Right ventricle myocardium inferior (tissue), 1 donor: ENCODE data around the gene TP53. TPM values are rescaled to one million over a fixed set of nuclear protein-coding genes. Genes with fewer than 3 reads are reported as not detected.
A peak's percentile ranks its signal among the peaks of the same experiment; 100 is the strongest.
"Not testable (repeated sequence)": the region's sequence is repeated elsewhere in the genome, so short reads cannot be mapped to it uniquely, and the experiment has no call there.

Experiments
- ATAC-seq: fragments of 200-7000 bp; cut with Tn5 transposase; one replicate; pipeline ENCODE4 v1.9.1; 2020; ENCODE audit warnings: mild to moderate bottlenecking, moderate library complexity
- DNase-seq: peaks from one replicate; pipeline ENCODE4 v3.0.0; 2021; ENCODE audit errors: missing footprints
- intact Hi-C: fragments of 100-400 bp; cut with DNase I; formaldehyde crosslinking; loops from one replicate; pipeline ENCODE4 v1.11.0; 2022
- total RNA-seq: library from RNA; stranded (reverse); fragmentation: NEBNext Ultra II Directional; extraction: Animal tissue kit (Norgen Biotek cat#: 25700); gene quantifications from one replicate; pipeline ENCODE4 v1.2.1, GENCODE V29; 2021
- donor health status: DM: no; HTN: yes; CAD: no; lungs with severe emphysema.

The TP53 gene
- total RNA-seq, 1 donor from 2014 or later = 15.4 TPM

DNA sequence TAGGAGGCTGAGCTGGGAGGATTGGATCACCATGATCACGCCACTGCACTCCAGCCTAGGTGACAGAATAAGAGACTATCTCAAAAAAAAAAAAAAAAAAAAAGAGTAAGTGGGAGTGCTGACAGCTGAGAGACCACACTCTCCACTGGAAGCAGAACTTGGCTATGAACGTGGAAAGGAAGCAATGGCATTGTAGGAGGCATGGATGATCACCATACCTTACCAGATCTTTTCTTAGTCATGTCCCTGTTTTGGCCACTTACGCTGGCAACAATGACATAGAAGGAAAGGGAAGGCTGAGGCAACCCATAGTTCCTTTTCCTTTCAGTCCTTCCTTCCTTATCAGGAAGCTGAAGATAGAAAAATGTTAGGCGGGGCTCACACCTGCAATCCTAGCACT lies 40.3 kb downstream of the TP53 start:
- DNase-seq (no peak), ATAC-seq (no peak)
- intact Hi-C loops = no loop called here

- no peak for ATAC-seq
- DNase-seq = no peak
- intact Hi-C loops = no loop called here
Observed at GRCh38 chr17:7646457-7646856, 40.8 kb downstream of the TP53 start.

GRCh38 chr17:7644775-7645174 lies 42.5 kb downstream of the TP53 start:
- ATAC-seq (no peak), DNase-seq (no peak)
- intact Hi-C loops = no loop called here

DNA sequence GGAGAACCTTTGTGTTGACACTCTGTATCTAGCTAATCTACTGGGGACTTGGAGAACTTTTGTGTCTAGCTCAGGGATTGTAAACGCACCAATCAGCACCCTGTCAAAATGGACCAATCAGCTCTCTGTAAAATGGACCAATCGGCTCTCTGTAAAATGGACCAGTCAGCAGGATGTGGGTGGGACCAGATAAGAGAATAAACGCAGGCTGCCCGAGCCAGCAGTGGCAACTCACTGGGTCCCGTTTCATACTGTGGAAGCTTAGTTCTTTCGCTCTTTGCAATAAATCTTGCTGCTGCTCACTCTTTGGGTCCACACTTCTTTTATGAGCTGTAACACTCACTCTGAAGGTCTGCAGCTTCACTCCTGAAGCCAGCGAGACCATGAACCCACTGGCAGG lies 45.7 kb downstream of the TP53 start:
- ATAC-seq, DNase-seq, intact Hi-C loops: not testable (repeated sequence)

GRCh38 chr17:7640783-7641182 lies 46.5 kb downstream of the TP53 start:
- intact Hi-C loops = no loop called here
- no peak for ATAC-seq
- no peak for DNase-seq

GRCh38 chr17:7636163-7636562 lies 51.1 kb downstream of the TP53 start:
- ATAC-seq (no peak), DNase-seq (peak; percentile 13)
- intact Hi-C loops = no loop called here

- intact Hi-C loops = no loop called here
- DNase-seq (no peak), ATAC-seq (no peak)
Observed at GRCh38 chr17:7634384-7634783, 52.9 kb downstream of the TP53 start.

DNA sequence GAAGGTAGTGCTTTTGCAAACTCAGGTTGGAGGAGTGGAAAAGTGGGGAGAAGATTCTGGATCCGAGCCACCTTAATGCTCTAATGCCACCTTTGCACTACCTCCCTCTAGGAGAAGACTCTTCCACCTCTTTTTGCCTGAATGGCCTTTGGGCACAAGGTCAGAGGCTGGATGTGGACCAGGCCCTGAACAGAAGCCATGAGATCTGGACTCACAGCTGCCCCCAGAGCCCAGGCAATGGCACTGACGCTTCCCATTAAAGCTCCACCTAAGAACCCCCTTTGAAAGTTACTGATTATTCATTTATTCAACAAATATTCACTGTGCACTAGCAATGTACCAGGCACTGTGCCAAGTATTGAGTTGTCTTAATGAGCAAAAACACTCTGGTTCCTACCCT lies 54.2 kb downstream of the TP53 start:
- DNase-seq (no peak), ATAC-seq (no peak)
- intact Hi-C loops = no loop called here

DNA sequence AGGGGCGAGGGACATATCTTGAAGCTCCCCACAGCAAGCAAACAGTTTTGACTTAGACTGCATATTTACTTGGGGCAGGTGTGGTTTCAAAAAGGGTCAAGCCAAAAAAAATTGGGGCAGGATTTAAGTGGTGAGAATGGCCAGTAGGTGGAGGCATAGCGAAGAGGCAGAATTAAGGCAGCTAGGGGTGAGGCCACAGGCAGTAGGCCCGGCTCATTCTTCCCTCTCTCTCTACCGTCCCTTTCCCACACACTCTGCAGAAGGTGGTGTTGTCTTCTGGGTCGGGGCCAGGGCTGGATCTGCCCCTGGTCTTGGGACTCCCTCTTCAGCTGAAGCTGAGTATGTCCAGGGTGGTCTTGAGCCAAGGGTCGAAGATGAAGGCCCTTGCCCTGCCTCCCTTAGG lies 54.8 kb downstream of the TP53 start:
- DNase-seq (no peak), ATAC-seq (no peak)
- intact Hi-C loops = loop anchor here (1.0 kb wide), 1 partner anchor 54 kb away; no protein-coding TSS in a partner anchor

DNA sequence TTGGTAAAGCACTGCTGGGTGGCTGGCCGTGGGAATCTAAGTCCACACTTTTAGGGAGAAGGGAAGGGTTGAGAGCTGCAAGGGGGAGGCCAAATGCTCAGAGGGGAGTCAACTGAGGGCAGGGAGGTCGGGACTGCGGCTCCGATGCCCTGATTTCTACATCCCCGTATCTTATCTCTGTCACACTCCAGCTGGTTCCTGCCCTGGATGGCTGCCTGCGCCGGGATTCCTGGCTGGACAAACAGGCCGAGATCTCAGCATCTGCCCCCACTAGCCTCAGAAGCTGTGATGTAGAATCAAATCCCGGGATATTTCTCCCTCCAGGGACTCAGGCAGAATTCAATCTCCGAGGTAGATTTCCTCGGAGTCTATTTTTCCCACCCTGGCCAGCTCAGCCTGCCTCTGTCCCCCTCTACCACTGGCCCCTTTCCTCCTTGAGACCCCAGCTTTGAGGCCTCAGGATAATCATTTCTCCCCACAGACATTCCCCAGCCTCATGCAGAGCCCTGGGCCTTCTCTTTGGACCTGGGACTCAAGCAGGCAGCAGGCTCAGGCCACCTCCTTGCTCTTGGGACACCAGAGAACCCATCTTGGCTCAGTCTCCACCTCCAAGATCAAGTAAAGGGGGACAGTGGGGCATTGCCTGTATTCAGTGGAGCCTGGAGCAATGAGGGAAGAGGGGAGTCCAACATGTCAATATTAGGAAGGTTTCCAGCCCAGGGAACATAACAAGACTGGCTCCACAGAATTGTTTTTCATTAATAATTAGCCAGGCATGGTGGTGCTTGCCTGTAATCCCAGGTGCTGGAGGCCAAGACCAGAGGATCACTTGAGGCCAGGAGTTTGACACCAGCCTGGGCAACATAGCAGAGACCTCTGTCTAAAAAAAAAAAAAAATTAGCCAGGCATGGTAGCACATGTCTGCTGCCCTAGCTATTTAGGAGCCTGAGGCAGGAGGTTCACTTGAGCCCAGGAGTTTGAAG lies 55.6 kb downstream of the TP53 start:
- intact Hi-C loops = loop anchor here (1.0 kb wide), 1 partner anchor 55 kb away; no protein-coding TSS in a partner anchor
- no peak for DNase-seq
- ATAC-seq = no peak

DNA sequence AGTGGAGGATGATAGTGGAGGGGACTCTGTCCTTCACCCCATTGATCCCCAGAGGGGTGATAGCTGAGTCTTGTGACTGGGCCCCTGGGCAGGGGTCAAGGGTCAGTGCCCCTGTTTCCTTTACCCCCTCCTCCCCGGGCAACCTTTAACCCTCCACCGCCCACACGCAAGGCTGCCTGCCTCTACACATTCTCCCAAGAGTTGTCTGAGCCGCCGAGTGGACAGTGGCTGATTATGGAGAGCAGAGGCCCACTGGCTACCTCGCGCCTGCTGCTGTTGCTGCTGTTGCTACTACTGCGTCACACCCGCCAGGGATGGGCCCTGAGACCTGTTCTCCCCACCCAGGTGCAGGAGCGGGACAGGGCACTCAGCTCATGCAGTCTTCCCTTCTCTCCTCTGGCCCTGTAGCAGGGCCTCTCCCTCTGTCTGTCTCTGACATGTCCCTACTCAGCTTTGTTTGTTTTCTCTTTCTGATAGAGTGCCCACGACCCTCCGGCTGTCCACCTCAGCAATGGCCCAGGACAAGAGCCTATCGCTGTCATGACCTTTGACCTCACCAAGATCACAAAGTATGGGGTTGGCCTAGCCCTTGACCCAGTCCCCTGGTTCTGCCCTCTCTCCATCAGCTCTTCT lies 57.2 kb downstream of the TP53 start, which contains the start of gene SHBG:
Gene SHBG, plus strand, starts transcription at position 197 of the 633 bp plus-strand sequence. Its CDS starts 38 bp downstream, at position 235.
- intact Hi-C loops = no loop called here
- no peak for DNase-seq

GRCh38 chr17:7627250-7628121 lies 59.8 kb downstream of the TP53 start, which contains the start of gene SAT2:
Gene SAT2, minus strand, starts transcription at chr17:7627821. Its CDS starts 186 bp downstream, at chr17:7627635.
- DNase-seq = peak; percentile 96
- intact Hi-C loops = no loop called here
- ATAC-seq = peak; percentile 98

More for the DNA sequence above, 57.2 kb downstream of the TP53 start, which contains the start of gene SHBG:
- ATAC-seq = no peak

GRCh38 chr17:7626956-7627249 lies 60.4 kb downstream of the TP53 start:
- intact Hi-C loops = no loop called here
- no peak for ATAC-seq
- no peak for DNase-seq

- intact Hi-C loops = no loop called here
- no peak for ATAC-seq
- DNase-seq = no peak
Observed at GRCh38 chr17:7626307-7626706, 61.0 kb downstream of the TP53 start.

- intact Hi-C loops, DNase-seq: not testable (repeated sequence)
Observed at GRCh38 chr17:7625749-7626148, 61.5 kb downstream of the TP53 start.

GRCh38 chr17:7623661-7624060 lies 63.6 kb downstream of the TP53 start:
- ATAC-seq = no peak
- intact Hi-C loops = no loop called here
- DNase-seq = no peak

More at GRCh38 chr17:7625749-7626148, 61.5 kb downstream of the TP53 start:
- ATAC-seq = not testable (repeated sequence)

DNA sequence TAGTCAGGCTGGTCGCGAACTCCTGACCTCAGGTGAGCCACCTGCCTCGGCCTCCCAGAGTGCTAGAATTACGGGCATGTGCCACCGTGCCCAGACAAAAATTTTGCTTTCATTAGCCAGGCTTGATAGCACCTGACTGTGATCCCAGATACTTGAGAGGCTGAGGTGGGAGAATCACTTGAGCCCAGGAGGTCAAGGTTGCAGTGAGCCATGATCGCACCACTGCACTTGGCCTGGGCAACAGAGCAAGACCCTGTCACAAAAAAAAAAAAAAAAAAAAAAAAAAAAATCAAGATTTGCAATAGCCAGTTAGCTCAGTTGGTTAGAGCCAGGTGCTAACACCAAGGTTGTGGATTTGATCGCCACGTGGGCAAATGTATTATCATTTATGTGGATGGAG lies 66.5 kb downstream of the TP53 start:
- ATAC-seq (no peak), DNase-seq (no peak)
- intact Hi-C loops = no loop called here

- DNase-seq = no peak
- ATAC-seq = no peak
Observed at GRCh38 chr17:7618608-7619007, 68.7 kb downstream of the TP53 start.

More at GRCh38 chr17:7618608-7619007, 68.7 kb downstream of the TP53 start:
- intact Hi-C loops = no loop called here
